H1 (cell line): ENCODE data around the gene CCT5. TPM values are rescaled to one million over a fixed set of nuclear protein-coding genes. Genes with fewer than 3 reads are reported as not detected.

Experiments used
- CTCF ChIA-PET: fragments of 300-600 bp; sonication (Branson Sonifier 250); formaldehyde crosslinking; loops from one replicate; lab custom pipeline; 2021; ENCODE audit not compliant: partially characterized antibody; lab: Charles Lee
- POLR2A ChIA-PET: fragments of 300-600 bp; sonication (Branson Sonifier 250); formaldehyde crosslinking; loops from one replicate; lab custom pipeline; 2021; ENCODE audit warnings: inconsistent platforms; ENCODE audit not compliant: partially characterized antibody; lab: Charles Lee
- DNase-seq, 2 experiments: peaks; one replicate each; pipeline versions ENCODE4 v3.0.0 to v3.0.0-alpha.2; 2010 to 2022; ENCODE audit warnings: low spot score in 2 of 2, low read depth in 1 of 2, mixed read lengths in 1 of 2
- FAIRE-seq: peaks from 2 replicates; lab custom pipeline; 2011; peaks lifted over from hg19 to GRCh38; lab: Jason Lieb, UNC
- H2AFZ ChIP-seq: 2 replicates; pipeline ENCODE4 v1.8.1; 2012; ENCODE audit warnings: low read length, inconsistent platforms
- H2AK5ac ChIP-seq: 2 replicates; pipeline ENCODE4 v1.6.1; 2013; ENCODE audit warnings: low read depth, low read length
- H2BK120ac ChIP-seq: replicated peaks from 2 replicates; pipeline ENCODE3; 2013; ENCODE audit warnings: low read depth, low read length, inconsistent platforms
- H2BK12ac ChIP-seq: 2 replicates; pipeline ENCODE4 v1.6.1; 2013; ENCODE audit warnings: low read depth, low read length
- H2BK15ac ChIP-seq: 2 replicates; pipeline ENCODE4 v1.6.1; 2013; ENCODE audit warnings: low read length
- H2BK20ac ChIP-seq: 2 replicates; pipeline ENCODE4 v1.6.1; 2013; ENCODE audit warnings: low read length
- H2BK5ac ChIP-seq: 2 replicates; pipeline ENCODE4 v1.6.1; 2013; ENCODE audit warnings: low read depth, low read length
- H3K14ac ChIP-seq: 2 replicates; pipeline ENCODE4 v1.6.1; 2013; ENCODE audit warnings: inconsistent platforms; ENCODE audit not compliant: insufficient read length
- H3K18ac ChIP-seq: 2 replicates; pipeline ENCODE4 v1.6.1; 2013; ENCODE audit warnings: low read length; ENCODE audit errors: extremely low read depth
- H3K23ac ChIP-seq: 2 replicates; pipeline ENCODE4 v1.6.1; 2013; ENCODE audit warnings: inconsistent platforms; ENCODE audit not compliant: insufficient read length
- H3K23me2 ChIP-seq: 2 replicates; pipeline ENCODE4 v1.6.1; 2013; ENCODE audit warnings: low read depth, low read length
- H3K27ac ChIP-seq: 2 replicates; pipeline ENCODE4 v1.6.1; 2011; ENCODE audit warnings: low read depth, low read length, inconsistent platforms
- H3K27me3 ChIP-seq, 4 experiments: replicated peaks in 1 of 4; 1 replicate in 1 of 4; 2 replicates in 3 of 4; pipeline versions ENCODE4 v1.6.1 to v1.8.1; 2011 to 2013; ENCODE audit warnings: low read length in 3 of 4, mild to moderate bottlenecking in 3 of 4, inconsistent platforms in 2 of 4, mixed read lengths in 2 of 4, moderate library complexity in 1 of 4; ENCODE audit not compliant: control insufficient read depth in 3 of 4, insufficient read depth in 3 of 4; ENCODE audit errors: extremely low read depth in 1 of 4
- H3K36me3 ChIP-seq, 4 experiments: 2 replicates each; pipeline versions ENCODE4 v1.6.1 to v1.8.1; 2011 to 2013; ENCODE audit warnings: mild to moderate bottlenecking in 4 of 4, low read length in 3 of 4, moderate library complexity in 2 of 4, control low read depth in 1 of 4, inconsistent platforms in 1 of 4; ENCODE audit not compliant: insufficient read depth in 4 of 4, control insufficient read depth in 2 of 4
- H3K4ac ChIP-seq: replicated peaks from 2 replicates; pipeline ENCODE3; 2013; ENCODE audit warnings: low read length, low read depth, mixed read lengths, inconsistent platforms; ENCODE audit not compliant: insufficient read length
- H3K4me1 ChIP-seq, 4 experiments: replicated peaks in 1 of 4; 1 replicate in 1 of 4; 2 replicates in 3 of 4; pipeline versions ENCODE4 v1.6.1 to v1.8.1; 2011 to 2013; ENCODE audit warnings: low read length in 3 of 4, inconsistent platforms in 2 of 4, mixed read lengths in 1 of 4; ENCODE audit not compliant: insufficient read depth in 4 of 4, control insufficient read depth in 3 of 4
- H3K4me2 ChIP-seq, 2 experiments: 2 replicates each; pipeline versions ENCODE4 v1.6.1 to v1.8.1; 2011 to 2013; ENCODE audit warnings: low read depth in 2 of 2, low read length in 2 of 2, control low read depth in 1 of 2, inconsistent platforms in 1 of 2, mild to moderate bottlenecking in 1 of 2; ENCODE audit not compliant: insufficient read depth in 1 of 2
- H3K4me3 ChIP-seq, 4 experiments: fragments of 200-600, 300-600 bp in 1 of 4; sonication (generic), shearing (Covaris generic), sonication (Bioruptor Twin) in 1 of 4; 2 replicates each; pipeline versions ENCODE4 v1.5.1 to v1.8.1; 2011 to 2016; ENCODE audit warnings: low read length in 4 of 4, low read depth in 3 of 4, control low read depth in 2 of 4, inconsistent platforms in 2 of 4, mild to moderate bottlenecking in 2 of 4, mixed read lengths in 1 of 4, moderate library complexity in 1 of 4; ENCODE audit not compliant: insufficient read depth in 2 of 4; ENCODE audit errors: extremely low read depth in 1 of 4
- H3K56ac ChIP-seq: replicated peaks from 2 replicates; pipeline ENCODE3; 2013; ENCODE audit warnings: low read depth, mild to moderate bottlenecking, mixed read lengths, low read length, inconsistent platforms; ENCODE audit not compliant: insufficient read length
- H3K79me1 ChIP-seq: 2 replicates; pipeline ENCODE4 v1.6.1; 2013; ENCODE audit warnings: low read depth, low read length, control low read depth
- H3K79me2 ChIP-seq, 2 experiments: 2 replicates each; pipeline versions ENCODE4 v1.6.1 to v1.8.1; 2012 to 2013; ENCODE audit warnings: low read length in 2 of 2, mild to moderate bottlenecking in 2 of 2, inconsistent platforms in 1 of 2; ENCODE audit not compliant: insufficient read depth in 2 of 2, control insufficient read depth in 1 of 2
- H3K9ac ChIP-seq, 4 experiments: replicated peaks in 1 of 4; 1 replicate in 1 of 4; 2 replicates in 3 of 4; pipeline versions ENCODE4 v1.6.1 to v1.8.1; 2011 to 2013; ENCODE audit warnings: low read depth in 3 of 4, low read length in 3 of 4, control low read depth in 2 of 4, mild to moderate bottlenecking in 2 of 4, moderate library complexity in 2 of 4, inconsistent platforms in 1 of 4; ENCODE audit errors: extremely low read depth in 1 of 4
- H3K9me3 ChIP-seq, 2 experiments: 2 replicates each; pipeline versions ENCODE4 v1.6.1 to v1.8.1; 2012 to 2013; ENCODE audit warnings: mild to moderate bottlenecking in 2 of 2, moderate library complexity in 2 of 2, control low read depth in 1 of 2, inconsistent platforms in 1 of 2, low read depth in 1 of 2, low read length in 1 of 2, mixed read lengths in 1 of 2; ENCODE audit not compliant: insufficient read depth in 2 of 2
- H4K20me1 ChIP-seq, 2 experiments: replicated peaks in 1 of 2; 2 replicates each; pipeline versions ENCODE3 to v1.8.1; 2011 to 2013; ENCODE audit warnings: inconsistent platforms in 2 of 2, low read length in 2 of 2, mild to moderate bottlenecking in 1 of 2; ENCODE audit not compliant: insufficient read depth in 2 of 2, control insufficient read depth in 1 of 2
- H4K5ac ChIP-seq: 2 replicates; pipeline ENCODE4 v1.6.1; 2013; ENCODE audit warnings: low read length, low read depth, mixed read lengths, inconsistent platforms; ENCODE audit not compliant: insufficient read length
- H4K8ac ChIP-seq: 2 replicates; pipeline ENCODE4 v1.8.0; 2013; ENCODE audit warnings: mild to moderate bottlenecking, moderate library complexity, low read length, inconsistent platforms; ENCODE audit not compliant: insufficient read depth; ENCODE audit errors: extremely low read depth
- H4K91ac ChIP-seq: replicated peaks from 2 replicates; pipeline ENCODE3; 2013; ENCODE audit warnings: low read length, mixed read lengths, inconsistent platforms; ENCODE audit not compliant: insufficient read length
- BCL11A ChIP-seq, 2 experiments: IDR thresholded peaks; one replicate each; pipeline ENCODE4 v1.6.1; 2011; ENCODE audit warnings: low read depth in 2 of 2, low read length in 2 of 2, mild to moderate bottlenecking in 2 of 2
- EZH2 ChIP-seq: fragments of 200-600 bp; sonication (generic); IDR thresholded peaks from 2 replicates; pipeline ENCODE4 v1.7.1; 2012; ENCODE audit warnings: low read depth, mild to moderate bottlenecking, moderate library complexity, low read length, inconsistent platforms; ENCODE audit not compliant: severe bottlenecking
- GTF2F1 ChIP-seq: IDR thresholded peaks from 2 replicates; pipeline ENCODE4 v1.6.1; 2012; ENCODE audit warnings: low read depth, low read length, improper control_type of control experiment, borderline replicate concordance
- HDAC6 ChIP-seq: IDR thresholded peaks from one replicate; pipeline ENCODE4 v1.7.1; 2012; ENCODE audit warnings: low read depth, mild to moderate bottlenecking, inconsistent platforms, low read length, moderate library complexity
- JUN ChIP-seq: IDR thresholded peaks from 2 replicates; pipeline ENCODE4 v1.6.1; 2011; ENCODE audit warnings: low read depth, mild to moderate bottlenecking, improper control_type of control experiment, low read length
- KDM1A ChIP-seq: fragments of 200-600, 300-600 bp; sonication (generic); IDR thresholded peaks from 2 replicates; pipeline ENCODE4 v1.7.1; 2016; ENCODE audit warnings: mild to moderate bottlenecking, low read length, borderline replicate concordance
- NRF1 ChIP-seq: IDR thresholded peaks from 2 replicates; pipeline ENCODE4 v1.6.1; 2011; ENCODE audit warnings: mild to moderate bottlenecking, low read depth, low read length, improper control_type of control experiment
- POLR2A ChIP-seq, 2 experiments: IDR thresholded peaks; 1 replicate in 1 of 2; 2 replicates in 1 of 2; pipeline ENCODE4 v1.6.1; 2011; ENCODE audit warnings: low read depth in 2 of 2, low read length in 2 of 2, mild to moderate bottlenecking in 2 of 2; ENCODE audit errors: control extremely low read depth in 1 of 2
- RFX5 ChIP-seq: IDR thresholded peaks from 2 replicates; pipeline ENCODE4 v1.6.1; 2011; ENCODE audit warnings: low read depth, low read length, improper control_type of control experiment, borderline replicate concordance
- SP2 ChIP-seq: IDR thresholded peaks from 2 replicates; pipeline ENCODE4 v1.6.1; 2012; ENCODE audit warnings: mild to moderate bottlenecking, low read length, inconsistent platforms
- WGBS, 2 experiments: shearing (Covaris generic) in 1 of 2; methylation state at CpG; one replicate each; pipeline versions ENCODE4 v1.1.6 to v1.1.7; 2013 to 2015; ENCODE audit warnings: low lambda C conversion rate in 2 of 2, mixed read lengths in 2 of 2, inconsistent platforms in 1 of 2, low coverage in 1 of 2, missing lambda C conversion rate in 1 of 2; ENCODE audit not compliant: insufficient replicate concordance in 2 of 2, insufficient coverage in 1 of 2, insufficient read length in 1 of 2; ENCODE audit errors: extremely low coverage in 1 of 2, missing lambda C conversion rate in 1 of 2; 5-methylcytosine and 5-hydroxymethylcytosine counted together
- polyA plus RNA-seq, 7 experiments: library from polyadenylated mRNA; depleted of rRNA in 3 of 7; stranded (reverse) in 5 of 7; unstranded in 2 of 7; fragments of >200 nt in 5 of 7; fragments of 200-250 nt in 2 of 7; gene quantifications; 1 replicate in 5 of 7; 2 replicates in 1 of 7; 4 replicates in 1 of 7; pipeline versions ENCODE4 v1.2.1 to v1.2.3, GENCODE V29; 2011 to 2013; ENCODE audit warnings: missing spikeins in 2 of 7, mixed read lengths in 2 of 7
- total RNA-seq: library from RNA; stranded (reverse); fragmentation: NEBNext Ultra II Directional; extraction: Animal tissue kit (Norgen Biotek cat#: 25700); gene quantifications from 2 replicates; pipeline ENCODE4 v1.2.1, GENCODE V29; 2021

Gene CCT5
- total and polyA plus RNA-seq, 2 of the 8 experiments (the other 6 are each of a cell fraction or from before 2014, with no cell fraction given) = 425 to 549 TPM

GRCh38 chr5:10227379-10227778, 22.7 kb upstream of the CCT5 start:
- Histone ChIP-seq H2BK5ac (no peak overlapping the region), H2BK120ac (no peak overlapping the region)
- no peak for FAIRE-seq
- TF ChIP-seq RFX5 (no peak), GTF2F1 (no peak), KDM1A (no peak), JUN (no peak), HDAC6 (no peak), EZH2 (no peak), SP2 (no peak), BCL11A (IDR thresholded peaks at IDR 0.05; ENCODE audit: low read depth in 2 of 2, low read length in 2 of 2) (no peak), POLR2A (IDR thresholded peaks at IDR 0.05; ENCODE audit: control extremely low read depth in 1 of 2, low read depth in 2 of 2, low read length in 2 of 2) (no peak), NRF1 (no peak)

More at GRCh38 chr5:10227379-10227778, 22.7 kb upstream of the CCT5 start:
- Histone ChIP-seq H4K20me1 (no peaks in the 10 kb centered on the region), H2AK5ac (no peak overlapping the region), H3K23ac (no peak overlapping the region), H2BK12ac (no peak overlapping the region), H3K9ac (no peak overlapping the region), H3K36me3 (peaks cover 0 to 2% (median 0%) of the 10 kb centered on the region in 4 experiments; a peak in 2 of 8 replicates), H3K79me1 (no peaks in the 10 kb centered on the region), H4K91ac (no peak overlapping the region), H4K5ac (no peak overlapping the region), H3K4me2 (no peak overlapping the region), H3K18ac (no peak overlapping the region), H3K79me2 (no peaks in the 10 kb centered on the region), H3K4ac (no peak overlapping the region), H3K4me3 (no peak overlapping the region), H3K14ac (no peak overlapping the region), H3K27ac (no peak overlapping the region), H2BK20ac (no peak overlapping the region), H3K23me2 (no peaks in the 10 kb centered on the region), H3K9me3 (no peaks in the 10 kb centered on the region; a peak in 1 of 4 replicates), H4K8ac (no peak overlapping the region), H3K4me1 (no peaks in the 10 kb centered on the region), H3K56ac (no peak overlapping the region), H2BK15ac (no peak overlapping the region), H2AFZ (no peak overlapping the region), H3K27me3 (no peaks in the 10 kb centered on the region)
- DNase-seq = no peak
- 91% methylated on average over 7 of the region's 7 CpGs; no CpG with 5 or more reads in 1 of the 2 experiments for WGBS, 2 experiments
- POLR2A ChIA-PET = interaction anchor here (0.6 kb wide), 1 partner anchor 33 kb away, joined by 3 read pairs; no protein-coding TSS in a partner anchor
- CTCF ChIA-PET = interaction anchor here (1.1 to 2.4 kb wide), 3 partner anchors 8 to 94 kb away, joined by 3 to 7 read pairs (median 3); no protein-coding TSS in a partner anchor
